NCI-H146 treated with DMSO at 0.1 percent for 48 hours (cell line): ENCODE results near the gene STXBP6.
"Not testable (repeated sequence)": the region's sequence is repeated elsewhere in the genome, so short reads cannot be mapped to it uniquely, and the experiment has no call there.

ENCODE experiments used
- DNase-seq: peaks from one replicate; lab custom pipeline; 2025; ENCODE audit not compliant: unreplicated experiment; lab: John Stamatoyannopoulos, UW

The STXBP6 gene

DNA sequence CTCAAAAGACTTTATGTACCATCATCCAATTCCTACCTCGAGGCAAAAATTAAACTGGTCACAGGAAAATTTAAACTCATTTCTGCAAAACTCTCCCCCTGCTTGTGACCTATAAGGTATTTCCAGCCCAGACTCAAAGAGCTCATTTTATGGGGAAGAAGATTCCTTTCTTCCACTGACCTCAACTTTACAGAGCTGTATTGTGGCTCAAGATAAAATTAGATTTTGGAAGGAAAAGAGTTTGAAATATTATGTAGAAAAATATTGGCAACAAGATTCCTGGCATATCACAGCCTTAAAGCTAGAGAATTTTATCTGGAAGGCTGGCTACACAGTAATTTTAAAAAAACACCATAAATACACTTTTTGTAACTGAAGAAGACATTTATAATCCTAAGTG lies 91.7 kb downstream of the STXBP6 start:
- DNase-seq: no peak

DNA sequence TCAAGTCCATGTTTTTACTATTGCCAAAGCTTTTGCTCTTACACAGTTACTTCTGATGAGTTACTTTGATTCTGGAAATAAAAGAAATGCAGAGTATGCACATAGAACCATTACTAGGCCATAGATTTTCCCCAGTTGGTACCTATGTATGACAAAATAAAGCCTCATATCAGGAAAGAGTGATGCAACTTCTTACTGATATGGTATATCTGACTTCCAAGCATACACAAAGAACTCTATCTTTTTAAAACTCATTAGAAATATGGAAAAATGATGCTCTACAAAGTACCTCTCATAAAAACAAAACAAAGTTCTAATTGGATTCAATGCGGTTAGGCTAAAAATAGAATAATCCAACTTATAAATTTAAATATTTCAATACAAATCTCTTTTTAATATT lies 92.1 kb downstream of the STXBP6 start:
- no peak for DNase-seq

DNA sequence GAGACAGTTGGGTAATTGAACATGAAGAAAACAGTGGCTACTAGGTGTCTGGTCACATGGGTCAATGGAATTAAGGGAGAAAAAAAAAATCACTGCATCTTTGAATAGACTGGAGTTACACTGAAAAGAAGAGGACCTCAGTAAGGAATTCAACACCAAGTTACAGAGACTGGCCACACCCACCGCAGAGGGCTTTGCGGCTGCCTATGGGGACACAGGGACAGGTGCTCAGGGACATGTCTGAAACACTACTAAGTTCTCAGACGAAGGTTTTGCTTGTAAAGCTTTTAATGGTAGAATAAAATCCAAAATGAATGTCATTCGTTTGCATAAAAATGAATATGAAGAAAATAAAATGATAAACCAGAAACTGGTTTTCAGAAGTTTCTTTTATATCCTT lies 93.8 kb downstream of the STXBP6 start:
- DNase-seq: no peak

DNA sequence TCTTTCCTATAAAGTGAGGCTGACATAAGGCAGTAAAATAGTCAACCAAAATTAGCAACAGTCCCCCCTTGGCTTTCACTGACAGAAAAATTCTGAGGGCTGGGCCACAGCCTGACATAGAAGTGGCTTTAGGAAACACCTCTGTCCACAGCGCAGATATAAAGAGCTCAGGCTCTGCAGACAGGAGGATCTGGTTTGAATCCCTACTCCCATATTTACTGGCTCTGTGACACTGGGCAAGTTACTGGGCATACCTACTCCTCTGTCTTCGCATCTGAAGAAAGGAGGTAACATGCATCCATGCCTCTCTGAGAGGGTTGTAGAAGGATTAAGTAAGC lies 95.3 kb downstream of the STXBP6 start:
- DNase-seq: no peak

DNA sequence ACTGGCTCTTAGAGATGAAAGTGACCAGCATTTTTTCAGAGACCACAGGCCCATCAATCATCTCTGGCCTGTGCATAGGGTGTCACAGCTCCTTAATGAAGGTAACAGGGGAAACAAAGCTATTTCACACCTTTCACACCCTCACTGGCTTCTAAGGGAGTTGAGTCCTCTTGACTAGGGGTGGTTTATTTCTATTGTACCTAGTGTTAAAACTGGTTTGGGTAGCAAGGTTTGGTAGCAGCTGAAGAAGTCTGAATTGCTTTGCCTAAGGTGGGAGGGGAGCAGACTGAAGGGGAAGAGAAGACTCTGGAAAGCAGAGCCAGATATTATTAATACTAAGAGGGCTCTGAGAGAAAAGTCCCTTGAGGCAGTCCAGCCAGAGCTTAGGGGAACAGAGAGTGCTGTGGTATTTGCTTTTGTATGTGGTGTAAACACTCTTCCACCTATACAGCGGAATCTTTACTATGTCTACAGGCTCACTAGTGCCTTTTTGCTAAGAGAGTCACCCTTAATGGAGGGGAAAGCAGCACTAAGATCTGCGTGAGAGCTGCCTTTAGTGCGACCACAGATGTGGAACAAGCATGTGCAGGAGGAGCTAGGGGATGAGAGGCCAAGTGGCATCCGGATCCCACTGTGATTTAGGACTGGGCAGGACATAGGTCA lies 95.8 kb downstream of the STXBP6 start:
- no peak for DNase-seq

DNA sequence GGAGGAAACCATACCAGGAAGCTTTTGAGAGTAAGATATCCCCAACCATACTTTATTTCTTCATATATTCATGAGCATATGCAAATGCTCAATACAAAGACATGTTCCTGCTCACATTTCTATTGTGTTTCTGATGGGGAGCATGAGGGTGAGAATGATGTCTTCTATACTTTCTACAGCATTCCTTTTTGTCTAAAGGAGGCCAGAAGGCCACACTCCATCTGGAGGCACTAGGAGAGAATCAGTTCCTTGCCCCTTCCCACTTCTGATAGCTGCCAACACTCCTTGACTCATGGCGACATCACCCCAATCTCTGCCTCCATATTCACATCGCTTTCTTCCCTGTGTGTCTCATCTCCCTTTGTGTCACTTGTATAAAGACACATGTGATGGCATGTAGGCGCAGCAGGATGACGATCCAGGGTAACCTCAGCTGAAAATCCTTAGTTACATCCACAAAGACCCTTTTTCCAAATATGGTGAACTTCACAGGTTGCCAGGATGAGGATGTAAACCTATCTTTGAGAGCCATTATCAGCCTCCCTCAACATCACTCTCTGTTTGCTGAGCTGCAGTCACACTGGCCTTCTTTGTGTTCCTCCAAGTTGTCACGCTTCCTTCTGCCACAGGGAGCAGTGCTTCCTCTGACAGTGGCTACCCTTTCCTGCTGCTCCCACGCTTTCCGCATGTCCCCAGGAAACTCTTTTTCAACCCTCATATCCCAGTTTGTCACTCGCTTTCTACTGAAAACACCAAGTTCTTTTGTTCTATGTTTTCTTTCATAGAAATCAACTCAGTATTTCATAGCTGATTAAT lies 96.9 kb downstream of the STXBP6 start:
- DNase-seq: no peak

DNA sequence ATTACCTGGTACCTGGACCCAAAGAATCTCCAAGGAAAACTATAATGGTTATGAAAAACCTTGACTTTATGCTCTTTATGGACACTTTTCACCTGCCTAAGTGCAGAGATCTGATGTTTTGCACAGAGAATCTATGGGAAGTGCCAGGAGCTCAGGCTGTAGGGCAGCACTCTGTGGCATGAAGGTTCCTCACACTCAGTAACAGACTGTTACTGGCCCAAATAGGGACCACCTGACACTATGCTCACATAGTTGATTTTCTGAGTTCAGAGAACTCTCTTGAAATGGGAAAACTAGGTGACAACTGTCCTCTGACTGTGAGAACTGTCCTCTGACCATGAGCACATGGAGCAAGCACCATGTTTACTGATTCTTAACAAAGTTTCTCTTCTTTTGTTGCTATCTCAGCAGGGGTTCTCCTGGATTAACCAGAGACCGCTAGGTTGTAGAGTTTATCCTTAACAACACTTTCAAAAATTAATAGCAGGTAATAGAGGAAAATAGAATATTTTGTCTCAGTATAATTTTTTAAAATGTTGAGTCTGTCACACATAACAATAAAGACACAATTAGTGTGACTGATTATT lies 101.6 kb downstream of the STXBP6 start:
- no peak for DNase-seq

DNA sequence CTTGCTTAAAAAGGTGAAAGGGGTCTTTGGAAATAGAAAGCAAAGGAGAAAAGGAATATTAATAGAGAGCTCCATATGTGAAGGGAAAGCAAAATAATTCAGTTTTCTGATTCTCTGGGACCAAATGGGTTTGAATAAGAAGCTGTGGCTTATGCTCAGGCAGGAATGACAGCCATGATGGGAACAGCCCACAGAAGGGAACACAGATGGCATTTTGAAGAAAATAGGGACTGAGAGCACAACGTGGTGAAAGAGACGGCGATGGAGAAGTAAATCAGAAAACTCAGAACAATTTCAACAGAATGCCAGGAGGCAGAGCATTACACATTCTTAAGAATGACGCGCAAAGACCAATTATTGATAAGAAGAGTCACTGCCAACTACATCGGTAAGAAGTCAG lies 102.8 kb downstream of the STXBP6 start:
- no peak for DNase-seq

DNA sequence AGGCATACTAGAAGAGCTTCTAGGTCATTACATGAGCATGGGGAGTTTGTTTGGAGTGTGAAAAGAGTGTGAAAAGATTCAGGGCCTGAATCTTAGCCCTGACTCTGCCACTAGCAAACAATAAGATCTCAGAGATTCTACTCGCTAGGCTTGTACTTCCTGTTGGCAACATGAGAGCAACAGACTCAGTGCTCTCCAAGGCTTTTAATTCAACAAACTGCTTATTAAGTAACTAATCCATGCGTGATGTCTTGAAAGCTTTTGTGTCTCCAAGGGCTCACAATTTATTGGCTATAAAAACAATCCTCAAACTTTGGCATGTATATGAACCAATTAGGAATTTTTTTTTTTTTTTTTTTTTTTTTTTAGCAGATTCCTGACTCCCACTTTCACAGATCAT lies 105.1 kb downstream of the STXBP6 start:
- DNase-seq: no peak

DNA sequence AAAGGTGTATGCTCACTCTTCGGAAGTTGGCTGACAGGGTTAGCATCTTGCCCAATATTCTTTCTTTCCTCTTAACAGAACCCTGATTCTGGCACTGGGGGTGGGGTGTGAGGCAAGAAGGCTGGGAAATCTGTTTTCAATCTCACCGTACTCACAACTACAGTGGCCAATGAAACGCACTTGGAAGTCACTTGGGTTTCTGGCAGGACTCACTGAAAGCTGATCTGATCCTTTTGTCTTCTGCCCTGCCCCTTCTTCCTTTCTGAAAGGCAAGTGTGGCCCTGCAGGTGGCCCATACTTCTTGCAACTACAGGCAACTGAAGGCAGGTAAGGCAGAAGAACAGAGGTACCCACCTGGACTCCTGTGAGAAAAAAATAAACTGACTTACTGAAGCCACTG lies 106.9 kb downstream of the STXBP6 start:
- no peak for DNase-seq

DNA sequence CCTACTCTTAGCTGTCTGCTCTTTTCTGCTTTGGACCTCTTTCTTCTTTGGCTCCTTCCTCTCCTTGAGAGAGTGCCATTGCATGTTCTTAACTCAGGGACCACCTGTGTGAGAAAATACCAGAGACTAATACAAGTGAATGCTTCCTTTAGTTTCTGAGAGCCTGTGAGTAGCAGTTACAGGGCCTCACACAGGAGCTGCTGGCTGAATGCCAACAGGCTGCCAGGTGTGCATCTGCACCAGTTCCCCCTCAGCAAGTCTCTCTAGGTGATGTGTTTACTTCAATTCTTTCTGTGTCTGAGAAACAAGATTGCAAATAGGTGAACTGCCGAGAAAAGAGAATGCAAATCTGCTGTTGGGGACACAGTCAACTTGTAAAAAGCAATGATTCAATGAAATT lies 108.2 kb downstream of the STXBP6 start:
- peak; percentile 68 for DNase-seq

DNA sequence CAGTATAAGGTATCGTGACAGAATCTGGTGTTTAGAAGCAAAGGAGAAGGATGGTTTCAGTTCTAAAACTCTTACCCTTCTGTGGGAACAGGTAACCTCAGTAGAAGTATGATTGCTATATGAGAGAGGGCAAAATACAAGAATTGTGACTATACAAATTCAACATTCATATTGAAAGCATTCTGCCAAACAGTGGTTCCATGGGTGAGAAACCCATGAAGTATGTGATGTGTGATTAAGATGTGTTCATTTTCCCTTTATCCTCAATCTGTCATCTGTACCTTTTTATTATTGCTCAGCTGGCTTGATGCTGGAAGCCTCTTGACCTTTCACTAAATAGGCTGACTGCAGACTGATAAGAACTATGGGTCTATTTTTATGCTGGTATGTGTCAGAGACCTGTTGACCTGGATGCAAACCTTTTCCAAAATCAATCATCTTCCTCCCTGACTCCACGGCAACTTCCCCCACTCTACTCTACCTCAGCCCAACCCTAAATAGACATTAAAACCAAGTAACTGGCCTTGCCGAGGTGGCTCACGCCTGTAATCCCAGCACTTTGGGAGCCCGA lies 109.6 kb downstream of the STXBP6 start:
- DNase-seq: no peak

DNA sequence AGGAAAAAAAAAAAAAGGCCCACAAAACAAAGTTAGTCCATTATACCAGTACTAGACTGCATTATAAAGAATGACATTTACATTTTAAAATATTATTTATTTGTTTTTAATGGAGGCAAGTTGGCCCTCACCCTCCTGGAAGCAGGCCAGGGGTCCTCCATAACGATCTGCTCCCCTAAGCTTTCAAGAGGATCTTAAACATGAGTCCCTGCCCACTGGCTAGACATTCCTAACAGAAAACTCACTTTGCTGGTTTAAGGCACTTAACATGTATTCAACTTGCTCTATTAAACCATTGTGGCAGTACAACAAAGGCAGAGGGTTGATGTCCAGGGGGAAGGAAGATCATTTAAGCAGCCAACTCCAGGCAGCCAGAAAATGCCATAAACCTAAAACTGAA lies 111.4 kb downstream of the STXBP6 start:
- no peak for DNase-seq

DNA sequence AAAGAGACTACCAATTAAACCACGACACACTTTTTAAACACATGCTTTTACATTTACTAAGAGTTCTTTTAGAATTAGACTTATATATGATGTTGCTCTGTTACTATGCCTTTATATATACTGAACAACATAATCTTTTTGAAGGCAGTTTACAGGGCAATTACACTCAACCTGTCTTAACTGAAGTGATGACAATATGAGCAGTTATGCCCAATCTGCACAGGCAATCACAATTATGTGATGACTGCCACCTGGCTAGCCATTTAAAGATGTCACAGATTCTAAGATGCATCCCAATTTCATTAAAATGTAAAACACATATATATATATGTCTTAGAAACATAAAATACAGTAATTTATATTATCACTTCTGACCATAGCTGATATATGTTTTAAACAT lies 112.6 kb downstream of the STXBP6 start:
- no peak for DNase-seq

DNA sequence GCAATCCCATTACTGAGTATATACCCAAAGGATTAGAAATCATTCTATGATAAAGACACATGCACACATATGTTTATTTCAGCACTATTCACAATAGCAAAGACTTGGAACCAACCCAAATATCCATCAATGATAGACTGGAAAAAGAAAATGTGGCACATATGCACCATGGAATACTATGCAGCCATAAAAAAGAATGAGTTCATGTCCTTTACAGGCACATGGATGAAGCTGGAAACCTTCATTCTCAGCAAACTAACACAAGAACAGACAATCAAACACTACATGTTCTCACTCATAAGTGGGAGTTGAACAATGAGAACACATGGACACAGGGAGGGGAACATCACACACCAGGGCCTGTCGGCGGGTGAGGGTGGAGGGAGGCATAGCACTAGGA lies 113.2 kb downstream of the STXBP6 start:
- not testable (repeated sequence) for DNase-seq

DNA sequence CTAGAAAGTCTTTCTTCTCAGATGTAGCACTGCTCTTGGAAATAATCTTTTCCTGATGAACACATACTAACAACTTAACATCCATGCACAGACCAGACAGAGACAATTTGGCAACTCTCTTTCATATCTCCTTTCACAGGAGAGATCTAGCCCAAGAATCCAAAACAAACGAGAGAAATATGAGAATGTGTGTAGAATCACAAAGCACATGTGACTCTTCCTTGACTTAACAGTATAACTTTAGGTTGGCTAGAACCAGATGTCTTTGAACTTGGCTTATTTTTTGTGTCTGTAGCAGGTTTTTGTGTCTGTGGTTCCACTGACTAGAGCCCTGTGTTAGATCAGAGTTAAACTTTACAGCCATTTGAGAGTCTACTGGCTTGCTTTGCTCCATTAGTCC lies 114.2 kb downstream of the STXBP6 start:
- no peak for DNase-seq

DNA sequence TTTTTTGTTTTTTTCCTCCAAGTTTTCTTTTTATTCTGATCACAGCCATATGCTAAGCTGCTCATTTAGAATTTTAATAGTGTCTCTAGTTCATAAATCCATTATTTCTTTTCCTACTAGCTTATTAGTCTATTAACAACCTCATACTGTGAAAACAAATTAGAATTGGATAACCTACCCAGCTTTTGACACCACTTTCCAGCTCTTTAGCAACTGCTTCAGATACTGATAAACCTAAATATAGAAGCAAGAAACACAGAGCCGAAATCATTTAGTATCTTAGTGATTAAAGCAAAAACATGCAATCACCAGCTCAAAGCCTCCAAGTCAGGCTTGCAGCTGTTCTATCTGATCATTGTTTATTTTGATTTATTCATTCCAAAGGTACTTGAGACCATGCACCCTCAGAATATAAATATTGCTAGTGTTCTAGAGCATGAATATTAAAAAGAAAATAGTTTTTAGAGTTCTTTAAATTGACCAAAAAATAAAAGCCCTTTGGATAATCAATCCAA lies 121.5 kb downstream of the STXBP6 start:
- DNase-seq: no peak

DNA sequence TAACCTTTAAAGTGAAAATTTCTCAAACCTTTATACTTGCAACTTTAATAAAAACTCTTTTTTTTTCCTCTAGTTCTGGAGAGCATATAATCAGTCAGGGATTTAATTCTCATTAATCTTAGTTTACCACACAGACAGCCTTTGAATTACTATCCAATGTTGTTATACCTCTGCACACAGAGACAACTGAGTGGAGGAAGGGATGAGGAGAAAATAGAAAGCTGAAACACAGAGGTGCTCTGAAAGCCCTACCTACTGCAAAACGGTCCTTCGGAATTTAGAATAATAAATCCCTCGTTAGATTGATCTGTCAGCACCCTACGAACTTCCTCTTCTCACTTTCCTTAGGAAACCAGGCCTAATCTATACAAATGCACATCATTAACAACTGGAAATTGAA lies 122.1 kb downstream of the STXBP6 start:
- DNase-seq: no peak

DNA sequence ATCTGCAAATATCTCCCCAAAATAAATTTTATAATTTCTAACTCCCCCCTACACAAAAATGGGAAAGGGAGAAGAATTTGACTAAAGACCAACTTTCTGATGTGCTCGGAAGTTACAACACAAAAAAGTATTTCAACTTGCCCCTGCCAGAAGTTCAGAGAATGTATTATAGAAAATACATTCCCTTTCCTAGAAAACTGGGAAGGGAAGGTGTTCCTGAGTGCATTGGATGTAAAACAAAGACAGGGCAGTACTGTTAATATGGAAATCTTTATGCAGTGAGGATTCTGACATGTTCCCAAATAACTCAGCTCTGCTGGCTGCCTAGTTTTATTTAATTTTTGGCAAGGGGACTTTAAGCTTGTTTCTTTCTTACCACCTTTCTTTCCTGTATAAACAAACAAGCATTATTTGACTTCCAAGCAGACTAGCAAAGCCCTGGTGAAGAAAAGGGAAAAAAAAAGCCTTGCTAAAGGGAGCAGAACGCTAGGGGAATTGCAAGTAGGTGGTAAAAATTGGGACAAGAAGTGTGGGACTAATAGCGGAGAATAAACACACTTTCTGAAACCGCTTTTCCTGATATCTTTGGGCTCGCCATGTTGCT lies 124.1 kb downstream of the STXBP6 start:
- no peak for DNase-seq

DNA sequence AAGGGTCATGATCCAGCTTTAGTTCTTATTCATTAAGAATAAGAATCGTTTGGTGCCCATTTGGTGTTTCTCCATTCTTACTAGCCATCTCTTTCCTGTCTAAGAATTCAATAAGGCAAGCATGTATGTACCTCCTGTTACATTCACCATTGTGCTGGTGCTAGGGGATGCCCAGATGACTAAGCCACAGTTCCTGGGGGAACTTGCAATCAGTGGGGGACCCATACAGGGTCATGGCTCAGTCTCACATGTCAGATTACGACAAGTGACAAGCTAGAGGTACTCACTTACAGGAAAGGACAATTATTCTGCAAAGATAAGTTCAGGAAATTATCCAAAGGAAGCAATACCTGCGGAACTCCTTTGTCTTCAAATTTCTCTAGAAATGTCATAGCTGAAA lies 125.4 kb downstream of the STXBP6 start:
- no peak for DNase-seq

DNA sequence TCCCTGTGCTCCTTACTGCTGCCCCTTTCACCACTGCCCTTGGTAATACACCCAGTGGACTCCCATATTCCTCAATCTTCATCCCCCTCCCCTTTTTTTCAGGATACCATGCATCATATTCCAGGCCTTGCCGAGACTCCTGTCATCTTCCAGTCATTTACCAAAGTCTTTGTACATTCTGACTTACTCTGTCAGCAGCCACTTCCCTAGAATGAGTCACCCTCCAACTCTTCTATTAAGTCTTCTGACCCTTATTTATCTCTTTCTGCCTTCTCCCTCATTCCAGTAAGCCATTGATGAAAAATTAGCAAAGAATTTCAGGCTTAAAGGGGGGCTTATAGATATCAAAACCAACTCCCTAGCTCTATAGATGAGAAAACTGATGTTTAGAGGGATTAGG lies 128.0 kb downstream of the STXBP6 start:
- DNase-seq: no peak
